Spleen (tissue), 7 donors: Measurements from ENCODE around the gene RAD51.
A peak's percentile ranks its signal among the peaks of the same experiment; 100 is the strongest.

Experiments
- CTCF ChIP-seq, 11 experiments: fragments of 200-600 bp in 7 of 11; fragments of 450-650 bp in 4 of 11; sonication (generic) in 4 of 11; IDR thresholded peaks in 8 of 11; conservative IDR thresholded peaks in 3 of 11; 1 replicate in 7 of 11; 2 replicates in 4 of 11; pipeline versions ENCODE4 v1.4.0 to v1.8.0; 2016 to 2021; ENCODE audit warnings: antibody characterized with exemption in 11 of 11, inconsistent platforms in 4 of 11, mild to moderate bottlenecking in 1 of 11
- POLR2A ChIP-seq, 3 donors: fragments of 450-650 bp; IDR thresholded peaks; one replicate each; pipeline ENCODE4 v1.5.1; 2017; ENCODE audit warnings: antibody characterized with exemption in 3 of 3, mild to moderate bottlenecking in 1 of 3
- POLR2AphosphoS5 ChIP-seq, 3 donors: sonication (generic); formaldehyde crosslinking; IDR thresholded peaks; one replicate each; pipeline ENCODE4 v1.5.1; 2017; ENCODE audit warnings: antibody characterized with exemption in 3 of 3
- donor health status: DM: no; HTN: no; CAD: no; lungs with moderate emphysema.
- donor health status: DM: no; HTN: no; CAD: no.
- donor health status: DM: no; HTN: no; CAD: no.

DNA sequence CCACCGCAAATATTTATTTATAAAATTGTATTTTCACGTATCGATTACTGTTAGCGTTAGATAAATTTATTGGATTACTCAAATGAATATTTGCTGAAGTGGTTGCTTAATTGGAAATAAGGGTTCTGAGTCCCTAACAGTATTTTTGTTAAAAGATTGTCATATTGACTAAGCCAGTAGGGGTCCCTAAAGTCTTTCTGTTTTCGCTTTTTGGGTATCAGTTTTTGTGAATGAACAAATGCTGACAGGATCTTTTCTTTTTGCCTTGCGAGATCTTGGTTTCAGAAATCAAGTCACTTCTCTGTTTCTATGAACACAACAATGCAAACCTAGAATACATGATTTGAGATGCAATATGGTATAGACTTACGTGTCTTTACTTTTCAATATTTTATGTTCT lies 7.1 kb downstream of the RAD51 start:
- peak in 2 of 11 experiments; percentile 12 to 31 for TF ChIP-seq CTCF (IDR thresholded peaks at IDR 0.05 in 8 of 11, conservative IDR thresholded peaks at IDR 0.05 in 3 of 11)
- TF ChIP-seq POLR2A (IDR thresholded peaks at IDR 0.05): no peak
- TF ChIP-seq POLR2AphosphoS5 (IDR thresholded peaks at IDR 0.05): no peak
